K562 (cell line): ENCODE results near the gene ERP29. TPM values are rescaled to one million over a fixed set of nuclear protein-coding genes. Genes with fewer than 3 reads are reported as not detected.

Source experiments
- ATAC-seq: fragments of 200-7000 bp; cut with Tn5 transposase; 3 replicates; pipeline ENCODE4 v1.9.1; 2020; ENCODE audit warnings: moderate library complexity
- BruUV-seq: library from RNA; stranded (reverse); fragments of 400-500 nt; replicated peaks from 2 replicates; lab custom pipeline; 2021; lab: Mats Ljungman, UMichigan
- CTCF ChIA-PET: fragments of 300-600 bp; formaldehyde crosslinking; extraction: SDS; loops from one replicate; lab custom pipeline; 2021; ENCODE audit warnings: low intra/inter-chr PET ratio; lab: Yijun Ruan, JAX
- POLR2A ChIA-PET: fragments of 300-600, 350-650 bp; sonication (Branson Sonifier 250); formaldehyde crosslinking; extraction: SDS; loops from one replicate; lab custom pipeline; 2021; ENCODE audit warnings: antibody characterized with exemption, inconsistent platforms; lab: Yijun Ruan, JAX
- DNase-seq, 4 experiments: peaks; one replicate each; pipeline versions ENCODE4 v3.0.0 to v3.0.0-alpha.2; 2011 to 2018; ENCODE audit warnings: low spot score in 3 of 4, mixed read lengths in 3 of 4; ENCODE audit errors: extremely low read depth in 1 of 4
- FAIRE-seq: peaks from 2 replicates; lab custom pipeline; 2011; peaks lifted over from hg19 to GRCh38; lab: Jason Lieb, UNC
- H2AFZ ChIP-seq: 2 replicates; pipeline ENCODE4 v1.6.0; 2011; ENCODE audit warnings: low read depth, low read length, control low read depth, inconsistent platforms
- H3K27ac ChIP-seq: fragments of 200-600 bp; 3 replicates; pipeline ENCODE4 v1.8.0; 2011; ENCODE audit warnings: low read depth, mild to moderate bottlenecking, control low read depth, inconsistent platforms, low read length, moderate library complexity, mixed read lengths; ENCODE audit errors: extremely low read depth
- H3K27me3 ChIP-seq, 2 experiments: fragments of 300-600 bp in 1 of 2; 2 replicates in 1 of 2; 3 replicates in 1 of 2; pipeline versions ENCODE4 v1.6.0 to v1.8.0; 2011; ENCODE audit warnings: inconsistent platforms in 2 of 2, low read length in 2 of 2, mild to moderate bottlenecking in 1 of 2, mixed read lengths in 1 of 2, moderate library complexity in 1 of 2; ENCODE audit not compliant: control insufficient read depth in 2 of 2, insufficient read depth in 2 of 2
- H3K36me3 ChIP-seq: fragments of 300-600 bp; 3 replicates; pipeline ENCODE4 v1.8.0; 2011; ENCODE audit warnings: mild to moderate bottlenecking, low read length, inconsistent platforms; ENCODE audit not compliant: control insufficient read depth, insufficient read depth
- H3K4me1 ChIP-seq, 2 experiments: fragments of 200-600 bp in 1 of 2; replicated peaks in 1 of 2; 2 replicates in 1 of 2; 3 replicates in 1 of 2; pipeline versions ENCODE4 v1.5.1 to v1.8.0; 2011; ENCODE audit warnings: inconsistent platforms in 2 of 2, low read length in 2 of 2, mild to moderate bottlenecking in 1 of 2, mixed read lengths in 1 of 2, moderate library complexity in 1 of 2; ENCODE audit not compliant: control insufficient read depth in 2 of 2, insufficient read depth in 2 of 2
- H3K4me2 ChIP-seq: 2 replicates; pipeline ENCODE4 v1.6.1; 2011; ENCODE audit warnings: low read length, control low read depth, inconsistent platforms, mixed read lengths; ENCODE audit not compliant: insufficient read depth
- H3K4me3 ChIP-seq: fragments of 200-600 bp; sonication (generic), shearing (Covaris generic); 2 replicates; pipeline ENCODE4 v1.5.1; 2016; ENCODE audit warnings: control low read depth, inconsistent platforms
- H3K79me2 ChIP-seq: fragments of 200-600 bp; 3 replicates; pipeline ENCODE4 v1.8.0; 2011; ENCODE audit warnings: low read length, inconsistent platforms; ENCODE audit not compliant: control insufficient read depth, insufficient read depth
- H3K9ac ChIP-seq, 2 experiments: 2 replicates each; pipeline versions ENCODE4 v1.6.0 to v1.6.1; 2011; ENCODE audit warnings: low read depth in 2 of 2, low read length in 2 of 2, control low read depth in 1 of 2, inconsistent platforms in 1 of 2, mild to moderate bottlenecking in 1 of 2, mixed read lengths in 1 of 2; ENCODE audit not compliant: insufficient read depth in 1 of 2
- H3K9me1 ChIP-seq: one replicate; pipeline ENCODE4 v1.6.0; 2011; ENCODE audit warnings: inconsistent platforms, mild to moderate bottlenecking, low read length, moderate library complexity; ENCODE audit not compliant: control insufficient read depth, insufficient read depth
- H3K9me3 ChIP-seq: replicated peaks from 2 replicates; pipeline ENCODE4 v1.5.1; 2011; ENCODE audit warnings: low read depth, low read length, inconsistent platforms; ENCODE audit not compliant: control insufficient read depth, insufficient read depth
- H4K20me1 ChIP-seq: replicated peaks from 2 replicates; pipeline ENCODE4 v1.6.1; 2011; ENCODE audit warnings: low read length, inconsistent platforms, mixed read lengths; ENCODE audit not compliant: control insufficient read depth, insufficient read depth
- ASH1L ChIP-seq: fragments of 450-650 bp; IDR thresholded peaks from 2 replicates; pipeline ENCODE4 v1.6.1; 2018; ENCODE audit warnings: borderline replicate concordance, mild to moderate bottlenecking, low read depth; ENCODE audit not compliant: partially characterized antibody
- CEBPB ChIP-seq: fragments of 450-650 bp; IDR thresholded peaks from 2 replicates; pipeline ENCODE4 v1.6.1; 2016; ENCODE audit warnings: missing genetic modification characterization, missing compliant biosample characterization
- CEBPG ChIP-seq, 3 experiments: fragments of 200-800 bp in 1 of 3; sonication (Bioruptor generic) in 1 of 3; sonication (generic) in 1 of 3; formaldehyde crosslinking in 1 of 3; IDR thresholded peaks in 2 of 3; conservative IDR thresholded peaks in 1 of 3; 2 replicates each; pipeline versions ENCODE4 v1.6.1 to v1.8.0; 2016 to 2022; ENCODE audit warnings: missing compliant biosample characterization in 2 of 3, missing genetic modification characterization in 2 of 3, mild to moderate bottlenecking in 1 of 3, missing genetic modification reagents in 1 of 3
- HNRNPH1 ChIP-seq: fragments of 200-400 bp; formaldehyde crosslinking; optimal IDR thresholded peaks from 2 replicates; pipeline ENCODE3; 2017; ENCODE audit warnings: low read depth, mild to moderate bottlenecking, low read length, moderate library complexity
- KLF13 ChIP-seq: fragments of 450-650 bp; IDR thresholded peaks from 2 replicates; pipeline ENCODE4 v1.6.1; 2016; ENCODE audit warnings: missing genetic modification characterization, low read depth, mild to moderate bottlenecking, missing compliant biosample characterization, moderate library complexity, borderline replicate concordance
- MLLT1 ChIP-seq, 2 experiments: fragments of 450-650 bp; IDR thresholded peaks; 2 replicates each; pipeline ENCODE4 v1.6.1; 2016
- NRF1 ChIP-seq, 2 experiments: fragments of 450-650 bp; IDR thresholded peaks in 1 of 2; conservative IDR thresholded peaks in 1 of 2; 2 replicates each; pipeline ENCODE4 v1.6.1; 2014; ENCODE audit warnings: mild to moderate bottlenecking in 2 of 2
- RFX7 ChIP-seq: fragments of 250-450 bp; sonication (Bioruptor Pico); IDR thresholded peaks from 2 replicates; pipeline ENCODE4 v1.5.1; 2021; ENCODE audit warnings: mild to moderate bottlenecking
- SNIP1 ChIP-seq: fragments of 450-650 bp; IDR thresholded peaks from 2 replicates; pipeline ENCODE4 v1.7.1; 2017; ENCODE audit warnings: low read depth, mild to moderate bottlenecking
- WGBS: fragments of 100-300 bp; shearing (Covaris generic); methylation state at CpG from one replicate; pipeline ENCODE4 v1.1.6; 2016; ENCODE audit warnings: low coverage, mixed read lengths; ENCODE audit not compliant: insufficient coverage; ENCODE audit errors: missing lambda C conversion rate; 5-methylcytosine and 5-hydroxymethylcytosine counted together
- in situ Hi-C: fragments of 300-500 bp; cut with MboI; formaldehyde crosslinking; loops from 4 replicates; pipeline ENCODE4 v1.15.0; 2018; ENCODE audit warnings: inconsistent platforms, mixed read lengths
- intact Hi-C: fragments of 100-400 bp; cut with micrococcal nuclease; formaldehyde crosslinking; loops from 2 replicates; pipeline ENCODE4 v1.14.2; 2022
- polyA plus RNA-seq, 8 experiments: library from polyadenylated mRNA; depleted of rRNA in 4 of 8; stranded (reverse) in 5 of 8; unstranded in 3 of 8; fragments of >200 nt; fragmentation: Nextera tagmentation in 2 of 8; fragmentation: Illumina TruSeq in 1 of 8; extraction: Ambion mirVana in 2 of 8; extraction: Trizol in 1 of 8; gene quantifications; 2 replicates each; pipeline versions ENCODE4 v1.2.1 to v1.2.3, GENCODE V29; 2011 to 2014; ENCODE audit warnings: inconsistent platforms in 1 of 8, missing spikeins in 1 of 8
- total RNA-seq, 7 experiments: library from RNA; depleted of rRNA in 6 of 7; stranded (reverse); fragments of >200 nt in 6 of 7; fragmentation: Illumina TruSeq in 2 of 7; extraction: Trizol in 2 of 7; gene quantifications; 2 replicates each; pipeline versions ENCODE4 v1.2.1 to v1.2.3, GENCODE V29; 2011 to 2021; ENCODE audit warnings: low replicate concordance in 1 of 7

The ERP29 gene
- total and polyA plus RNA-seq, 9 of the 15 experiments (the other 6 are each of a cell fraction or from before 2014, with no cell fraction given) = 42.4 to 146 (median 111) TPM

GRCh38 chr12:111976291-111976690, 36.9 kb upstream of the ERP29 start:
- Histone ChIP-seq H3K27me3 (no peaks in the 10 kb centered on the region), H3K4me1 (peaks cover 29 to 32% of the 10 kb centered on the region in 2 experiments), H3K36me3 (no peaks in the 10 kb centered on the region; the same call in 2 of the 3 replicates), H3K4me2 (0 out of 2 replicates have a peak overlapping the region, but pooled peaks have one; percentile 59), H3K9me3 (peaks cover 3% of the 10 kb centered on the region; the same call in 1 of the 2 replicates), H3K4me3 (no peak overlapping the region)
- DNase-seq = no peak
- ChIA-PET CTCF (no interaction called here), POLR2A (interaction anchor here (0.6 to 2.2 kb wide), 5 partner anchors 11 to 1507 kb away, joined by 3 to 7 read pairs (median 4); partner anchors contain the start of gene TMEM116)
- ATAC-seq = no peak
- WGBS = 76% methylated on average over 6 of the region's 6 CpGs
- TF ChIP-seq CEBPG (CRISPR knock-in tag; IDR thresholded peaks at IDR 0.05) = no peak
- peak in 1 of 2 experiments; percentile 40; a peak in 2 of 4 replicates for TF ChIP-seq CEBPG (tag; conservative IDR thresholded peaks at IDR 0.05 in 1 of 2, IDR thresholded peaks at IDR 0.05 in 1 of 2)
- TF ChIP-seq NRF1 (conservative IDR thresholded peaks at IDR 0.05 in 1 of 2, IDR thresholded peaks at IDR 0.05 in 1 of 2) = 0 out of 4 replicates have a peak, but pooled peaks of 1 of the 2 experiments have one; percentile 10
- TF ChIP-seq MLLT1 (IDR thresholded peaks at IDR 0.05) = peak in 1 of 2 experiments; percentile 44; a peak in 1 of 4 replicates
- peak; percentile 5 for TF ChIP-seq ASH1L
- no peak for TF ChIP-seq KLF13 (tag)
- TF ChIP-seq SNIP1 = no peak
- TF ChIP-seq CEBPB (tag) = peak; percentile 75
- TF ChIP-seq RFX7 = no peak
- no peak for TF ChIP-seq HNRNPH1
- TF ChIP-seq, all 486 proteins: peak for 5
- 0 out of 2 replicates have a peak overlapping the region, but pooled peaks have one; percentile 15 for H2AFZ ChIP-seq
- no peaks in the 10 kb centered on the region for H4K20me1 ChIP-seq
- no peaks in the 10 kb centered on the region for H3K79me2 ChIP-seq
- no peak for FAIRE-seq
- H3K9me1 ChIP-seq = no peaks in the 10 kb centered on the region
- peak overlapping the region in 1 of 2 experiments; percentile 39; a peak in 1 of 4 replicates for H3K9ac ChIP-seq
- intact Hi-C loops = loop anchor here (5.0 kb wide), 1 partner anchor 36 kb away; the partner anchor contains the start of genes ERP29 and TMEM116
- in situ Hi-C loops = no loop called here
- peak overlapping the region; percentile 83; the same call in 2 of the 3 replicates for H3K27ac ChIP-seq
- BruUV-seq = no TSS peak
